ENCODE data around the gene ZNF653. TPM values are rescaled to one million over a fixed set of nuclear protein-coding genes. Genes with fewer than 3 reads are reported as not detected.
A peak's percentile ranks its signal among the peaks of the same experiment; 100 is the strongest.

Gene ZNF653
- total and polyA plus RNA-seq, 2 donors (not counting 1 experiment from before 2014, with no cell fraction given) = 24.2 to 26.2 TPM

DNA sequence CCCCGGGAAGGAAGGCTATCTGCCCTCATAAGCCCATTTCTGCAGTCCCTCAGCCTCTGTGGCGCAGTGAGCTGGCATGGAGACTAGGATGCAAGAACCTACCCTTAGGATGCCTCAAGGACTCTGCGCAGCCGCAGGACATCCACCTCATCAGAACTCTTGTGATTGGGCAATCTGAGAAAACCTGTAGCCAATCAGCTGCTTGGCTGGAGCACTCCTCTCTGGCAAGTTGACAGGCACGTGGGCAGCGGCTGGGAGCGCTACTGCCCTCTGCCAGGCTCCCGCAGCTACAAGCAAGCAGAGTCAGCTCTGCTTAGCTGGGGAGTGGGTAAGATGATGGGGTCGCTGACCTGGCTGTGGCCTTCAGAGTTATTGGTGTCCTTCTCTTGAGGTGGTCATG is 24.8 kb upstream of the ZNF653 start:
- peak overlapping the region; percentile 41 for H3K27ac Mint-ChIP-seq
- peak; percentile 52 for DNase-seq
- WGBS (ENCODE audit: insufficient coverage) = 27% methylated on average over 8 of the region's 9 CpGs

More for the DNA sequence above, 24.8 kb upstream of the ZNF653 start:
- ATAC-seq (ENCODE audit: low read depth) = no peak
- Histone ChIP-seq H3K36me3 (replicated peaks in 1 of 2; ENCODE audit: control extremely low read depth in 1 of 2, control insufficient read depth in 1 of 2, extremely low read depth in 1 of 2, insufficient read depth in 2 of 2, low read length in 1 of 2) (no peaks in the 10 kb centered on the region), H3K79me2 (ENCODE audit: control insufficient read depth, insufficient read depth, low read length) (peaks cover 32% of the 10 kb centered on the region), H3K9ac (ENCODE audit: low read length) (no peak overlapping the region), H3K9me3 (ENCODE audit: control extremely low read depth in 1 of 3, control insufficient read depth in 2 of 3, insufficient read depth in 1 of 3, low read length in 2 of 3) (peaks cover 0 to 4% (median 0%) of the 10 kb centered on the region in 3 donors), H2AFZ (ENCODE audit: insufficient read depth, low read depth, low read length, poor library complexity, severe bottlenecking) (no peak overlapping the region), H3K27me3 (replicated peaks in 1 of 4; ENCODE audit: control extremely low read depth in 1 of 4, control insufficient read depth in 3 of 4, insufficient read depth in 4 of 4, low read length in 3 of 4) (no peaks in the 10 kb centered on the region), H3K27ac (ENCODE audit: low read length in 2 of 2) (no peak overlapping the region), H3K4me1 (ENCODE audit: control insufficient read depth in 2 of 2, insufficient read depth in 2 of 2, low read length in 2 of 2) (peaks cover 15 to 32% of the 10 kb centered on the region in 2 donors), H3K4me3 (ENCODE audit: control extremely low read depth in 1 of 5, extremely low read depth in 1 of 5, insufficient read depth in 1 of 5, low read depth in 2 of 5, low read length in 4 of 5) (no peak overlapping the region), H3K4me2 (replicated peaks; ENCODE audit: low read depth, low read length, poor library complexity, severe bottlenecking) (no peak overlapping the region), H4K20me1 (ENCODE audit: control insufficient read depth, insufficient read depth, low read length, poor library complexity, severe bottlenecking) (no peaks in the 10 kb centered on the region)
- H3K9me3 Mint-ChIP-seq (ENCODE audit: insufficient read depth) = no peaks in the 10 kb centered on the region
- no peaks in the 10 kb centered on the region for H3K27me3 Mint-ChIP-seq
- no peak overlapping the region for H3K4me3 Mint-ChIP-seq
- no peak for TF ChIP-seq EZH2 (IDR thresholded peaks at IDR 0.05; ENCODE audit: borderline replicate concordance, insufficient read depth, low read depth, low read length, poor library complexity, severe bottlenecking)
- TF ChIP-seq, protein P1, sequence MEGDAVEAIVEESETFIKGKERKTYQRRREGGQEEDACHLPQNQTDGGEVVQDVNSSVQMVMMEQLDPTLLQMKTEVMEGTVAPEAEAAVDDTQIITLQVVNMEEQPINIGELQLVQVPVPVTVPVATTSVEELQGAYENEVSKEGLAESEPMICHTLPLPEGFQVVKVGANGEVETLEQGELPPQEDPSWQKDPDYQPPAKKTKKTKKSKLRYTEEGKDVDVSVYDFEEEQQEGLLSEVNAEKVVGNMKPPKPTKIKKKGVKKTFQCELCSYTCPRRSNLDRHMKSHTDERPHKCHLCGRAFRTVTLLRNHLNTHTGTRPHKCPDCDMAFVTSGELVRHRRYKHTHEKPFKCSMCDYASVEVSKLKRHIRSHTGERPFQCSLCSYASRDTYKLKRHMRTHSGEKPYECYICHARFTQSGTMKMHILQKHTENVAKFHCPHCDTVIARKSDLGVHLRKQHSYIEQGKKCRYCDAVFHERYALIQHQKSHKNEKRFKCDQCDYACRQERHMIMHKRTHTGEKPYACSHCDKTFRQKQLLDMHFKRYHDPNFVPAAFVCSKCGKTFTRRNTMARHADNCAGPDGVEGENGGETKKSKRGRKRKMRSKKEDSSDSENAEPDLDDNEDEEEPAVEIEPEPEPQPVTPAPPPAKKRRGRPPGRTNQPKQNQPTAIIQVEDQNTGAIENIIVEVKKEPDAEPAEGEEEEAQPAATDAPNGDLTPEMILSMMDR (IDR thresholded peaks at IDR 0.05) = no peak
- peaks cover 26% of the 10 kb centered on the region for H3K4me1 Mint-ChIP-seq
- intact Hi-C loops (cut with micrococcal nuclease) = no loop called here
- ChIA-PET CTCF (interaction anchor here (0.6 to 0.8 kb wide), 2 partner anchors 58 to 146 kb away, joined by 3 to 4 read pairs; partner anchors contain the start of gene EPOR), POLR2A (no interaction called here)
